GM12878 (cell line): ENCODE results near the gene ATP10A. TPM values are rescaled to one million over a fixed set of nuclear protein-coding genes. Genes with fewer than 3 reads are reported as not detected.
A peak's percentile ranks its signal among the peaks of the same experiment; 100 is the strongest.

ENCODE experiments used
- ATAC-seq: fragments of 200-7000 bp; cut with Tn5 transposase; 3 replicates; pipeline ENCODE4 v1.9.1; 2020; ENCODE audit warnings: mild to moderate bottlenecking, moderate library complexity
- BruUV-seq: library from RNA; stranded (reverse); fragments of 400-500 nt; replicated peaks from 2 replicates; lab custom pipeline; 2021; lab: Mats Ljungman, UMichigan
- CTCF ChIA-PET: fragments of 300-600 bp; sonication (Branson Sonifier 250); formaldehyde crosslinking; extraction: SDS; loops from one replicate; lab custom pipeline; 2021; ENCODE audit warnings: inconsistent platforms; lab: Yijun Ruan, JAX
- POLR2A ChIA-PET: fragments of 350-600 bp; formaldehyde crosslinking; extraction: SDS; loops from one replicate; lab custom pipeline; 2021; ENCODE audit warnings: inconsistent platforms; lab: Charles Lee
- RAD21 ChIA-PET: fragments of 300-600 bp; sonication (Branson Sonifier 250); formaldehyde crosslinking; loops from one replicate; lab custom pipeline; 2023; ENCODE audit warnings: antibody characterized with exemption; ENCODE audit not compliant: unreplicated experiment; lab: Charles Lee
- SMC1A ChIA-PET: fragments of 300-600 bp; sonication (Branson Sonifier 250); formaldehyde crosslinking; loops from one replicate; lab custom pipeline; 2023; ENCODE audit not compliant: unreplicated experiment, uncharacterized antibody; lab: Charles Lee
- DNase-seq: peaks from one replicate; pipeline ENCODE4 v3.0.0-alpha.2; 2011; ENCODE audit warnings: low read depth, low spot score
- FAIRE-seq: peaks from 3 replicates; lab custom pipeline; 2011; peaks lifted over from hg19 to GRCh38; lab: Jason Lieb, UNC
- H2AFZ ChIP-seq: 2 replicates; pipeline ENCODE4 v1.6.0; 2011; ENCODE audit warnings: low read depth, low read length, control low read depth; ENCODE audit not compliant: control insufficient read depth
- H3K27ac ChIP-seq: 2 replicates; pipeline ENCODE4 v1.5.1; 2011; ENCODE audit warnings: control low read depth; ENCODE audit not compliant: control insufficient read depth, insufficient read depth
- H3K27me3 ChIP-seq, 2 experiments: replicated peaks in 1 of 2; 2 replicates each; pipeline versions ENCODE4 v1.6.0 to v1.6.1; 2011; ENCODE audit warnings: low read length in 1 of 2; ENCODE audit not compliant: control insufficient read depth in 2 of 2, insufficient read depth in 2 of 2
- H3K36me3 ChIP-seq, 2 experiments: 2 replicates each; pipeline ENCODE4 v1.5.1; 2011; ENCODE audit warnings: low read length in 1 of 2; ENCODE audit not compliant: control insufficient read depth in 2 of 2, insufficient read depth in 2 of 2
- H3K4me1 ChIP-seq: 2 replicates; pipeline ENCODE4 v1.6.1; 2011; ENCODE audit warnings: mild to moderate bottlenecking, low read length, moderate library complexity, mixed read lengths; ENCODE audit not compliant: control insufficient read depth, insufficient read depth
- H3K4me2 ChIP-seq: 2 replicates; pipeline ENCODE4 v1.6.0; 2011; ENCODE audit warnings: control low read depth; ENCODE audit not compliant: control insufficient read depth, insufficient read depth
- H3K4me3 ChIP-seq: fragments of 200-600 bp; sonication (generic); 2 replicates; pipeline ENCODE4 v1.5.1; 2016
- H3K79me2 ChIP-seq: 2 replicates; pipeline ENCODE4 v1.6.0; 2011; ENCODE audit warnings: low read length; ENCODE audit not compliant: control insufficient read depth, insufficient read depth
- H3K9ac ChIP-seq: 2 replicates; pipeline ENCODE4 v1.8.0; 2011; ENCODE audit warnings: low read length, control low read depth, mixed read lengths; ENCODE audit not compliant: control insufficient read depth, insufficient read depth
- H3K9me3 ChIP-seq: replicated peaks from 3 replicates; pipeline ENCODE4 v1.5.1; 2011; ENCODE audit warnings: mild to moderate bottlenecking, low read length; ENCODE audit not compliant: control insufficient read depth, insufficient read depth
- H4K20me1 ChIP-seq: 2 replicates; pipeline ENCODE4 v1.6.0; 2011; ENCODE audit not compliant: control insufficient read depth, insufficient read depth
- BCL3 ChIP-seq: IDR thresholded peaks from 2 replicates; pipeline ENCODE4 v1.6.1; 2011; ENCODE audit warnings: borderline replicate concordance, low read depth, mild to moderate bottlenecking, moderate library complexity, low read length; ENCODE audit not compliant: insufficient read depth, poor library complexity, severe bottlenecking
- CBX5 ChIP-seq: sonication (generic); IDR thresholded peaks from 2 replicates; pipeline ENCODE4 v1.6.1; 2016; ENCODE audit warnings: low read depth, moderate library complexity, mild to moderate bottlenecking, inconsistent platforms
- ELK1 ChIP-seq: IDR thresholded peaks from 2 replicates; pipeline ENCODE4 v1.6.1; 2012; ENCODE audit warnings: low read depth, low read length, improper control_type of control experiment
- HDAC6 ChIP-seq: fragments of 200-600 bp; sonication (generic); IDR thresholded peaks from one replicate; pipeline ENCODE4 v1.8.0; 2017; ENCODE audit warnings: antibody characterized with exemption; ENCODE audit not compliant: unreplicated experiment
- JUND ChIP-seq: IDR thresholded peaks from 2 replicates; pipeline ENCODE4 v1.6.1; 2012; ENCODE audit warnings: low read depth, mild to moderate bottlenecking, low read length, improper control_type of control experiment, moderate library complexity
- MEF2B ChIP-seq: fragments of 450-650 bp; IDR thresholded peaks from 2 replicates; pipeline ENCODE4 v1.6.1; 2018; ENCODE audit warnings: mild to moderate bottlenecking, moderate library complexity; ENCODE audit not compliant: partially characterized antibody, poor library complexity, severe bottlenecking
- NFXL1 ChIP-seq: fragments of 450-650 bp; IDR thresholded peaks from 2 replicates; pipeline ENCODE4 v1.6.1; 2017; ENCODE audit warnings: antibody characterized with exemption, mild to moderate bottlenecking, borderline replicate concordance
- PAX5 ChIP-seq: IDR thresholded peaks from 2 replicates; pipeline ENCODE4 v1.6.1; 2011; ENCODE audit warnings: low read depth, low read length, borderline replicate concordance
- SIN3A ChIP-seq: IDR thresholded peaks from 2 replicates; pipeline ENCODE4 v1.6.1; 2012; ENCODE audit warnings: low read depth, low read length, improper control_type of control experiment
- SPI1 ChIP-seq: IDR thresholded peaks from 2 replicates; pipeline ENCODE4 v1.6.1; 2011; ENCODE audit warnings: low read depth, mild to moderate bottlenecking, low read length, moderate library complexity, borderline replicate concordance; ENCODE audit not compliant: insufficient read depth
- ZNF24 ChIP-seq: fragments of 450-650 bp; IDR thresholded peaks from 2 replicates; pipeline ENCODE4 v1.6.1; 2017; ENCODE audit warnings: antibody characterized with exemption, mild to moderate bottlenecking
- ZNF622 ChIP-seq: fragments of 450-650 bp; IDR thresholded peaks from 2 replicates; pipeline ENCODE4 v1.6.1; 2017; ENCODE audit warnings: mild to moderate bottlenecking, inconsistent platforms
- WGBS: methylation state at CpG from one replicate; pipeline ENCODE4 v1.1.6; 2016; ENCODE audit warnings: low lambda C conversion rate; ENCODE audit not compliant: insufficient replicate concordance, insufficient coverage; ENCODE audit errors: missing lambda C conversion rate; 5-methylcytosine and 5-hydroxymethylcytosine counted together
- in situ Hi-C: fragments of 300-500 bp; cut with MboI; formaldehyde crosslinking; loops from 9 replicates; pipeline ENCODE4 v1.14.3; 2018; ENCODE audit warnings: mixed read lengths
- intact Hi-C: fragments of 100-400 bp; cut with micrococcal nuclease; formaldehyde crosslinking; loops from one replicate; pipeline ENCODE4 v1.14.2; 2022; ENCODE audit not compliant: unreplicated experiment
- polyA plus RNA-seq, 11 experiments: library from polyadenylated mRNA; depleted of rRNA in 4 of 11; unstranded in 6 of 11; stranded (reverse) in 5 of 11; fragments of >200 nt; fragmentation: Nextera tagmentation in 4 of 11; fragmentation: Illumina TruSeq in 1 of 11; extraction: Ambion mirVana in 4 of 11; extraction: Trizol in 1 of 11; gene quantifications; 1 replicate in 1 of 11; 2 replicates in 10 of 11; pipeline versions ENCODE4 v1.2.1 to v1.2.3, GENCODE V29; 2011 to 2016; ENCODE audit warnings: inconsistent platforms in 2 of 11, missing spikeins in 2 of 11, low read depth in 1 of 11
- total RNA-seq, 4 experiments: library from RNA; depleted of rRNA in 3 of 4; stranded (reverse); fragments of >200 nt in 3 of 4; fragmentation: Illumina TruSeq in 1 of 4; extraction: Trizol in 1 of 4; gene quantifications; 2 replicates each; pipeline versions ENCODE4 v1.2.1 to v1.2.3, GENCODE V29; 2013 to 2021
- TF ChIP-seq, protein P1 (sequence below): fragments of 450-650 bp; IDR thresholded peaks from 2 replicates; pipeline ENCODE4 v1.6.1; 2017; ENCODE audit warnings: low read depth, mild to moderate bottlenecking, moderate library complexity

Gene ATP10A
- total and polyA plus RNA-seq, 10 of the 15 experiments (the other 5 are each of a cell fraction or from before 2014, with no cell fraction given) = 0.04 to 1.5 (median 0.31) TPM; not detected in 2

GRCh38 chr15:25849157-25849921 lies 13.8 kb downstream of the ATP10A start:
- CTCF ChIA-PET = no interaction called here
- DNase-seq = no peak
- Histone ChIP-seq H3K9ac (no peak overlapping the region), H3K9me3 (no peaks in the 10 kb centered on the region; the same call in 2 of the 3 replicates), H3K4me2 (no peak overlapping the region), H3K79me2 (no peaks in the 10 kb centered on the region), H3K27ac (peak overlapping the region; percentile 21; the same call in 1 of the 2 replicates), H3K27me3 (no peaks in the 10 kb centered on the region), H3K36me3 (no peaks in the 10 kb centered on the region), H3K4me3 (no peak overlapping the region), H2AFZ (no peak overlapping the region), H3K4me1 (peaks cover 19% of the 10 kb centered on the region), H4K20me1 (no peaks in the 10 kb centered on the region)
- in situ Hi-C loops = no loop called here
- no TSS peak for BruUV-seq
- no peak for TF ChIP-seq JUND
- TF ChIP-seq BCL3 = no peak
- no peak for TF ChIP-seq ZNF24
- TF ChIP-seq CBX5 = no peak
- no peak for TF ChIP-seq SPI1
- 50% methylated on average over 11 of the region's 11 CpGs for WGBS
- no peak for FAIRE-seq
- POLR2A ChIA-PET = no interaction called here
- intact Hi-C loops = no loop called here
- RAD21 ChIA-PET = no interaction called here
- SMC1A ChIA-PET = no interaction called here
- ATAC-seq = no peak

GRCh38 chr15:25848784-25849156 lies 14.4 kb downstream of the ATP10A start:
- RAD21 ChIA-PET = no interaction called here
- Histone ChIP-seq H3K27me3 (no peaks in the 10 kb centered on the region), H3K79me2 (no peaks in the 10 kb centered on the region), H3K9ac (no peak overlapping the region), H2AFZ (no peak overlapping the region), H3K9me3 (no peaks in the 10 kb centered on the region; the same call in 2 of the 3 replicates), H3K36me3 (no peaks in the 10 kb centered on the region), H3K27ac (no peak overlapping the region), H3K4me1 (peaks cover 19% of the 10 kb centered on the region), H3K4me3 (no peak overlapping the region), H4K20me1 (no peaks in the 10 kb centered on the region), H3K4me2 (no peak overlapping the region)
- SMC1A ChIA-PET = no interaction called here
- FAIRE-seq = no peak
- POLR2A ChIA-PET = no interaction called here
- DNase-seq = no peak
- intact Hi-C loops = no loop called here
- in situ Hi-C loops = no loop called here
- no TSS peak for BruUV-seq
- no peak for ATAC-seq
- CTCF ChIA-PET = no interaction called here
- WGBS = 68% methylated on average over 5 of the region's 5 CpGs
- no peak for TF ChIP-seq ZNF24
- TF ChIP-seq MEF2B = no peak
- TF ChIP-seq PAX5 = no peak
- TF ChIP-seq HDAC6 = no peak
- TF ChIP-seq, protein P1, sequence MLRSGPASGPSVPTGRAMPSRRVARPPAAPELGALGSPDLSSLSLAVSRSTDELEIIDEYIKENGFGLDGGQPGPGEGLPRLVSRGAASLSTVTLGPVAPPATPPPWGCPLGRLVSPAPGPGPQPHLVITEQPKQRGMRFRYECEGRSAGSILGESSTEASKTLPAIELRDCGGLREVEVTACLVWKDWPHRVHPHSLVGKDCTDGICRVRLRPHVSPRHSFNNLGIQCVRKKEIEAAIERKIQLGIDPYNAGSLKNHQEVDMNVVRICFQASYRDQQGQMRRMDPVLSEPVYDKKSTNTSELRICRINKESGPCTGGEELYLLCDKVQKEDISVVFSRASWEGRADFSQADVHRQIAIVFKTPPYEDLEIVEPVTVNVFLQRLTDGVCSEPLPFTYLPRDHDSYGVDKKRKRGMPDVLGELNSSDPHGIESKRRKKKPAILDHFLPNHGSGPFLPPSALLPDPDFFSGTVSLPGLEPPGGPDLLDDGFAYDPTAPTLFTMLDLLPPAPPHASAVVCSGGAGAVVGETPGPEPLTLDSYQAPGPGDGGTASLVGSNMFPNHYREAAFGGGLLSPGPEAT = no peak
- no peak for TF ChIP-seq ZNF622
- TF ChIP-seq ELK1 = no peak
- no peak for TF ChIP-seq NFXL1
- no peak for TF ChIP-seq SIN3A
